ENCODE measurements around the gene NBPF11.
"Not testable (repeated sequence)": the region's sequence is repeated elsewhere in the genome, so short reads cannot be mapped to it uniquely, and the experiment has no call there.

NBPF11 gene

GRCh38 chr1:148151911-148152656 lies at the start of gene NBPF11:
Gene NBPF11, minus strand, starts transcription at chr1:148152281. Its CDS starts 25,278 bp downstream, at chr1:148127003.
- DNase-seq (ENCODE audit: extremely low read depth in 1 of 2, low read depth in 1 of 2): peak; percentile 76 to 79

GRCh38 chr1:148197396-148197795 lies 45.3 kb upstream of the NBPF11 start:
- DNase-seq (ENCODE audit: extremely low read depth in 1 of 2, low read depth in 1 of 2): not testable (repeated sequence)

- not testable (repeated sequence) for DNase-seq (ENCODE audit: extremely low read depth in 1 of 2, low read depth in 1 of 2)
Measured at GRCh38 chr1:148196949-148197348, 44.9 kb upstream of the NBPF11 start.

- DNase-seq (ENCODE audit: extremely low read depth in 1 of 2, low read depth in 1 of 2): not testable (repeated sequence)
Measured at GRCh38 chr1:148195115-148195514, 43.0 kb upstream of the NBPF11 start.

GRCh38 chr1:148188768-148189167 lies 36.7 kb upstream of the NBPF11 start:
- DNase-seq (ENCODE audit: extremely low read depth in 1 of 2, low read depth in 1 of 2): not testable (repeated sequence)

GRCh38 chr1:148178682-148179081 lies 26.6 kb upstream of the NBPF11 start:
- not testable (repeated sequence) for DNase-seq (ENCODE audit: extremely low read depth in 1 of 2, low read depth in 1 of 2)

- DNase-seq (ENCODE audit: extremely low read depth in 1 of 2, low read depth in 1 of 2): not testable (repeated sequence)
Measured at GRCh38 chr1:148175414-148175813, 23.3 kb upstream of the NBPF11 start.

- not testable (repeated sequence) for DNase-seq (ENCODE audit: extremely low read depth in 1 of 2, low read depth in 1 of 2)
Measured at GRCh38 chr1:148171995-148172394, 19.9 kb upstream of the NBPF11 start.

GRCh38 chr1:148166558-148167492 lies 14.7 kb upstream of the NBPF11 start:
- no peak for DNase-seq (ENCODE audit: extremely low read depth in 1 of 2, low read depth in 1 of 2)

GRCh38 chr1:148162363-148162762 lies 10.3 kb upstream of the NBPF11 start:
- no peak for DNase-seq (ENCODE audit: extremely low read depth in 1 of 2, low read depth in 1 of 2)

- DNase-seq (ENCODE audit: extremely low read depth in 1 of 2, low read depth in 1 of 2): no peak
Measured at GRCh38 chr1:148161053-148161901, 9.2 kb upstream of the NBPF11 start.

- no peak for DNase-seq (ENCODE audit: extremely low read depth in 1 of 2, low read depth in 1 of 2)
Measured at GRCh38 chr1:148160343-148161052, 8.4 kb upstream of the NBPF11 start.

- no peak for DNase-seq (ENCODE audit: extremely low read depth in 1 of 2, low read depth in 1 of 2)
Measured at GRCh38 chr1:148160048-148160342, 7.9 kb upstream of the NBPF11 start.

GRCh38 chr1:148158341-148159003 lies 6.4 kb upstream of the NBPF11 start:
- DNase-seq (ENCODE audit: extremely low read depth in 1 of 2, low read depth in 1 of 2): no peak

- not testable (repeated sequence) for DNase-seq (ENCODE audit: extremely low read depth in 1 of 2, low read depth in 1 of 2)
Measured at GRCh38 chr1:148157803-148158202, 5.7 kb upstream of the NBPF11 start.

GRCh38 chr1:148155494-148156275 lies 3.6 kb upstream of the NBPF11 start:
- not testable (repeated sequence) for DNase-seq (ENCODE audit: extremely low read depth in 1 of 2, low read depth in 1 of 2)

- DNase-seq (ENCODE audit: extremely low read depth in 1 of 2, low read depth in 1 of 2): not testable (repeated sequence)
Measured at GRCh38 chr1:148152795-148153194, 714 bp upstream of the NBPF11 start.

GRCh38 chr1:148151371-148151819 lies 686 bp downstream of the NBPF11 start:
- DNase-seq (ENCODE audit: extremely low read depth in 1 of 2, low read depth in 1 of 2): not testable (repeated sequence)

- not testable (repeated sequence) for DNase-seq (ENCODE audit: extremely low read depth in 1 of 2, low read depth in 1 of 2)
Measured at GRCh38 chr1:148150945-148151344, 1.1 kb downstream of the NBPF11 start.

Data from stimulated activated CD8-positive, alpha-beta memory T cell treated with anti-CD3 and anti-CD28 coated beads, Interleukin-7, amount 100 ng/mL, for 48 hours (primary cell).